Measurements from ENCODE around the gene CKAP4. TPM values are rescaled to one million over a fixed set of nuclear protein-coding genes. Genes with fewer than 3 reads are reported as not detected.
A peak's percentile ranks its signal among the peaks of the same experiment; 100 is the strongest.

Gene CKAP4
- total and polyA plus RNA-seq, 2 of the 13 experiments (the other 11 are each of a cell fraction or from before 2014, with no cell fraction given): 39.2 to 70.2 TPM

DNA sequence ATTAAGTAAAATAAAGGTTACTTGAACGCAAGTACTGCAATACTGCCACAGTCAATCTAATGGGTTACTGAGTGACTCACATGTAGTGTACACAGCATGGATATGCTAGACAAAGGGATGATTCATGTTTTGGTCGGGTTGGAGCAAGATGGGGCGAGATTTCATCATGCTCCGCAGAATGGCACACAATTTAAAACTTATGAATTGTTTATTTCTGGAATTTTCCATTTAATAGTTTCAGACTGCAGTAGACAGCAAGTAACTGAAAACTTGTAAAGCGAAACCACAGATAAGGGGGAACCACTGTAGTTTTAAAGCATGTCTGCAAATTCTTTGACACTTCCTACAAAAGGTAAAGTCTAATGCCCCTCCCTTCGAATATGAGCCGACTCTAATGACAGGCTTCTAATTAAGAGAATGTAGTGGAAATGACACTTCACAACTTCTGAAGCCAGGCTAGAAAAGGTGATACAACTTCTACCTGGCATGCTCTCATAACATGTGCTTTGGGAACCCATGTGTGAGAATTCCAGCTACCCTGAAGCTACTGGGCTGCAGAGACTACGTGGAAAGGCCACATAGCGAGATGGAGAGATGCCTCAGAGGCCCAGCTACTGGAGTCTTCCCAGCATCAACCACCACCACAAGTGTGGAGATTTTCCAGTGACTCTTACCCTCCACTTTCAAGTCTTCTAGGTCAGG is 40.8 kb upstream of the CKAP4 start (continued):
- TF ChIP-seq HOXA3 (CRISPR knock-in tag; IDR thresholded peaks at IDR 0.05) (peak; percentile 15; the same call in 1 of the 2 replicates), ZNF549 (CRISPR knock-in tag; IDR thresholded peaks at IDR 0.05) (no peak), SIX1 (CRISPR knock-in tag; IDR thresholded peaks at IDR 0.05; ENCODE audit: borderline replicate concordance) (0 out of 2 replicates have a peak, but pooled peaks have one; percentile 26), ZZZ3 (CRISPR knock-in tag; IDR thresholded peaks at IDR 0.05; ENCODE audit: borderline replicate concordance) (no peak), NFE2L1 (CRISPR knock-in tag; IDR thresholded peaks at IDR 0.05; ENCODE audit: borderline replicate concordance) (no peak), THAP11 (CRISPR knock-in tag; IDR thresholded peaks at IDR 0.05) (peak; percentile 73), CHD4 (IDR thresholded peaks at IDR 0.05; ENCODE audit: borderline replicate concordance, low read length) (0 out of 2 replicates have a peak, but pooled peaks have one; percentile 7), RFX3 (CRISPR knock-in tag; IDR thresholded peaks at IDR 0.05) (0 out of 2 replicates have a peak, but pooled peaks have one; percentile 18), GFI1 (CRISPR knock-in tag; IDR thresholded peaks at IDR 0.05; ENCODE audit: borderline replicate concordance) (peak; percentile 83), SALL2 (CRISPR knock-in tag; IDR thresholded peaks at IDR 0.05) (0 out of 2 replicates have a peak, but pooled peaks have one; percentile 8), MXI1 (IDR thresholded peaks at IDR 0.05; ENCODE audit: borderline replicate concordance, low read depth, low read length) (peak; percentile 38; the same call in 1 of the 3 replicates), ZFP1 (CRISPR knock-in tag; IDR thresholded peaks at IDR 0.05) (peak; percentile 68; the same call in 1 of the 2 replicates), POLR2AphosphoS5 (IDR thresholded peaks at IDR 0.05; ENCODE audit: low read depth, low read length) (no peak), ZNF788 (CRISPR knock-in tag; IDR thresholded peaks at IDR 0.05; ENCODE audit: borderline replicate concordance) (no peak), SOX5 (CRISPR knock-in tag; IDR thresholded peaks at IDR 0.05; ENCODE audit: borderline replicate concordance) (peak; percentile 94), PPARG (CRISPR knock-in tag; conservative IDR thresholded peaks at IDR 0.05) (peak; percentile 79), ZNF775 (CRISPR knock-in tag; IDR thresholded peaks at IDR 0.05; ENCODE audit: borderline replicate concordance) (no peak), ZNF180 (CRISPR knock-in tag; IDR thresholded peaks at IDR 0.05; ENCODE audit: borderline replicate concordance, low read depth) (no peak), REL (CRISPR knock-in tag; conservative IDR thresholded peaks at IDR 0.05) (no peak), TARDBP (CRISPR knock-in tag; IDR thresholded peaks at IDR 0.05) (peak; percentile 56; the same call in 1 of the 2 replicates), RXRB (CRISPR knock-in tag; IDR thresholded peaks at IDR 0.05; ENCODE audit: borderline replicate concordance) (peak; percentile 60; the same call in 1 of the 2 replicates)
- TF ChIP-seq, protein P1, sequence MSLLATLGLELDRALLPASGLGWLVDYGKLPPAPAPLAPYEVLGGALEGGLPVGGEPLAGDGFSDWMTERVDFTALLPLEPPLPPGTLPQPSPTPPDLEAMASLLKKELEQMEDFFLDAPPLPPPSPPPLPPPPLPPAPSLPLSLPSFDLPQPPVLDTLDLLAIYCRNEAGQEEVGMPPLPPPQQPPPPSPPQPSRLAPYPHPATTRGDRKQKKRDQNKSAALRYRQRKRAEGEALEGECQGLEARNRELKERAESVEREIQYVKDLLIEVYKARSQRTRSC (CRISPR knock-in tag; IDR thresholded peaks at IDR 0.05; ENCODE audit: low read depth): 0 out of 2 replicates have a peak, but pooled peaks have one; percentile 44
- TF ChIP-seq, protein P2, sequence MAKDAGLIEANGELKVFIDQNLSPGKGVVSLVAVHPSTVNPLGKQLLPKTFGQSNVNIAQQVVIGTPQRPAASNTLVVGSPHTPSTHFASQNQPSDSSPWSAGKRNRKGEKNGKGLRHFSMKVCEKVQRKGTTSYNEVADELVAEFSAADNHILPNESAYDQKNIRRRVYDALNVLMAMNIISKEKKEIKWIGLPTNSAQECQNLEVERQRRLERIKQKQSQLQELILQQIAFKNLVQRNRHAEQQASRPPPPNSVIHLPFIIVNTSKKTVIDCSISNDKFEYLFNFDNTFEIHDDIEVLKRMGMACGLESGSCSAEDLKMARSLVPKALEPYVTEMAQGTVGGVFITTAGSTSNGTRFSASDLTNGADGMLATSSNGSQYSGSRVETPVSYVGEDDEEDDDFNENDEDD (CRISPR knock-in tag; IDR thresholded peaks at IDR 0.05; ENCODE audit: borderline replicate concordance): peak; percentile 42; the same call in 1 of the 2 replicates
- TF ChIP-seq, protein P3, sequence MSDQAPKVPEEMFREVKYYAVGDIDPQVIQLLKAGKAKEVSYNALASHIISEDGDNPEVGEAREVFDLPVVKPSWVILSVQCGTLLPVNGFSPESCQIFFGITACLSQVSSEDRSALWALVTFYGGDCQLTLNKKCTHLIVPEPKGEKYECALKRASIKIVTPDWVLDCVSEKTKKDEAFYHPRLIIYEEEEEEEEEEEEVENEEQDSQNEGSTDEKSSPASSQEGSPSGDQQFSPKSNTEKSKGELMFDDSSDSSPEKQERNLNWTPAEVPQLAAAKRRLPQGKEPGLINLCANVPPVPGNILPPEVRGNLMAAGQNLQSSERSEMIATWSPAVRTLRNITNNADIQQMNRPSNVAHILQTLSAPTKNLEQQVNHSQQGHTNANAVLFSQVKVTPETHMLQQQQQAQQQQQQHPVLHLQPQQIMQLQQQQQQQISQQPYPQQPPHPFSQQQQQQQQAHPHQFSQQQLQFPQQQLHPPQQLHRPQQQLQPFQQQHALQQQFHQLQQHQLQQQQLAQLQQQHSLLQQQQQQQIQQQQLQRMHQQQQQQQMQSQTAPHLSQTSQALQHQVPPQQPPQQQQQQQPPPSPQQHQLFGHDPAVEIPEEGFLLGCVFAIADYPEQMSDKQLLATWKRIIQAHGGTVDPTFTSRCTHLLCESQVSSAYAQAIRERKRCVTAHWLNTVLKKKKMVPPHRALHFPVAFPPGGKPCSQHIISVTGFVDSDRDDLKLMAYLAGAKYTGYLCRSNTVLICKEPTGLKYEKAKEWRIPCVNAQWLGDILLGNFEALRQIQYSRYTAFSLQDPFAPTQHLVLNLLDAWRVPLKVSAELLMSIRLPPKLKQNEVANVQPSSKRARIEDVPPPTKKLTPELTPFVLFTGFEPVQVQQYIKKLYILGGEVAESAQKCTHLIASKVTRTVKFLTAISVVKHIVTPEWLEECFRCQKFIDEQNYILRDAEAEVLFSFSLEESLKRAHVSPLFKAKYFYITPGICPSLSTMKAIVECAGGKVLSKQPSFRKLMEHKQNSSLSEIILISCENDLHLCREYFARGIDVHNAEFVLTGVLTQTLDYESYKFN (CRISPR knock-in tag; conservative IDR thresholded peaks at IDR 0.05): peak; percentile 77
- TF ChIP-seq, protein P4, sequence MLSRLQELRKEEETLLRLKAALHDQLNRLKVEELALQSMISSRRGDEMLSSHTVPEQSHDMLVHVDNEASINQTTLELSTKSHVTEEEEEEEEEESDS (CRISPR knock-in tag; IDR thresholded peaks at IDR 0.05; ENCODE audit: borderline replicate concordance): no peak

All from HepG2 (cell line).